ENCODE measurements around the gene JADE2.

- TF ChIP-seq, protein P1, sequence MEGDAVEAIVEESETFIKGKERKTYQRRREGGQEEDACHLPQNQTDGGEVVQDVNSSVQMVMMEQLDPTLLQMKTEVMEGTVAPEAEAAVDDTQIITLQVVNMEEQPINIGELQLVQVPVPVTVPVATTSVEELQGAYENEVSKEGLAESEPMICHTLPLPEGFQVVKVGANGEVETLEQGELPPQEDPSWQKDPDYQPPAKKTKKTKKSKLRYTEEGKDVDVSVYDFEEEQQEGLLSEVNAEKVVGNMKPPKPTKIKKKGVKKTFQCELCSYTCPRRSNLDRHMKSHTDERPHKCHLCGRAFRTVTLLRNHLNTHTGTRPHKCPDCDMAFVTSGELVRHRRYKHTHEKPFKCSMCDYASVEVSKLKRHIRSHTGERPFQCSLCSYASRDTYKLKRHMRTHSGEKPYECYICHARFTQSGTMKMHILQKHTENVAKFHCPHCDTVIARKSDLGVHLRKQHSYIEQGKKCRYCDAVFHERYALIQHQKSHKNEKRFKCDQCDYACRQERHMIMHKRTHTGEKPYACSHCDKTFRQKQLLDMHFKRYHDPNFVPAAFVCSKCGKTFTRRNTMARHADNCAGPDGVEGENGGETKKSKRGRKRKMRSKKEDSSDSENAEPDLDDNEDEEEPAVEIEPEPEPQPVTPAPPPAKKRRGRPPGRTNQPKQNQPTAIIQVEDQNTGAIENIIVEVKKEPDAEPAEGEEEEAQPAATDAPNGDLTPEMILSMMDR (IDR thresholded peaks at IDR 0.05; ENCODE audit: low read length): no peak
- TF ChIP-seq EZH2 (IDR thresholded peaks at IDR 0.05; ENCODE audit: borderline replicate concordance, low read length): no peak
Observed at GRCh38 chr5:134503937-134504437, 21.5 kb upstream of the JADE2 start.

Data from OCI-LY1 (cell line).